Measurements from ENCODE around the gene CDCA7L. TPM values are rescaled to one million over a fixed set of nuclear protein-coding genes. Genes with fewer than 3 reads are reported as not detected.

The CDCA7L gene
- polyA plus RNA-seq, 1 donor (not counting 4 experiments of a cell fraction or from before 2014, with no cell fraction given) = 31.8 TPM

GRCh38 chr7:21887353-21887752, 58.3 kb downstream of the CDCA7L start:
- peaks cover 20% of the 10 kb centered on the region for H3K4me1 ChIP-seq (ENCODE audit: control insufficient read depth, extremely low read depth, insufficient read depth, low read length)
- TF ChIP-seq EZH2 (IDR thresholded peaks at IDR 0.05; ENCODE audit: low read length) = no peak
- no peak for TF ChIP-seq CTCF (optimal IDR thresholded peaks at IDR 0.05 in 1 of 3, IDR thresholded peaks at IDR 0.05 in 1 of 3, conservative IDR thresholded peaks at IDR 0.05 in 1 of 3; ENCODE audit: extremely low read depth in 1 of 3, insufficient read depth in 2 of 3, low read length in 3 of 3)
- no peak overlapping the region for H2AFZ ChIP-seq (ENCODE audit: control insufficient read depth, low read length)
- dilution Hi-C loops (cut with MboI; ENCODE audit: extremely low pct_ligation_motif_present, low sequenced_read_pairs) = no loop called here
- H3K27me3 ChIP-seq (ENCODE audit: control insufficient read depth, extremely low read depth, insufficient read depth, low read length) = no peaks in the 10 kb centered on the region
- no peaks in the 10 kb centered on the region for H3K36me3 ChIP-seq (ENCODE audit: control insufficient read depth in 2 of 2, extremely low read depth in 1 of 2, insufficient read depth in 2 of 2, low read length in 2 of 2)
- DNase-seq (ENCODE audit: low read depth, low spot score) = no peak
- H3K4me3 ChIP-seq (ENCODE audit: control insufficient read depth in 2 of 3, extremely low read depth in 1 of 3, insufficient read depth in 2 of 3, low read depth in 1 of 3, low read length in 3 of 3) = no peak overlapping the region
- H3K9ac ChIP-seq (ENCODE audit: control insufficient read depth, extremely low read depth, insufficient read depth, low read length) = no peak overlapping the region
- no peak overlapping the region for H3K4me2 ChIP-seq (ENCODE audit: control insufficient read depth, extremely low read depth, insufficient read depth, low read depth, low read length)
- no peak overlapping the region for H3K27ac ChIP-seq (ENCODE audit: control insufficient read depth, insufficient read depth, low read length)
- H3K79me2 ChIP-seq (ENCODE audit: control insufficient read depth, insufficient read depth, low read length) = no peaks in the 10 kb centered on the region
- no peaks in the 10 kb centered on the region for H3K9me3 ChIP-seq (ENCODE audit: control insufficient read depth, low read depth, low read length)
- no peaks in the 10 kb centered on the region for H4K20me1 ChIP-seq (ENCODE audit: control insufficient read depth, extremely low read depth, insufficient read depth, low read length)
- FAIRE-seq = no peak
- H3K9me1 ChIP-seq (ENCODE audit: control insufficient read depth, extremely low read depth, insufficient read depth, low read length) = no peaks in the 10 kb centered on the region

- Histone ChIP-seq H3K4me2 (ENCODE audit: control insufficient read depth, extremely low read depth, insufficient read depth, low read depth, low read length) (no peak overlapping the region), H3K27me3 (ENCODE audit: control insufficient read depth, extremely low read depth, insufficient read depth, low read length) (no peaks in the 10 kb centered on the region), H3K27ac (ENCODE audit: control insufficient read depth, insufficient read depth, low read length) (no peak overlapping the region), H4K20me1 (ENCODE audit: control insufficient read depth, extremely low read depth, insufficient read depth, low read length) (no peaks in the 10 kb centered on the region), H2AFZ (ENCODE audit: control insufficient read depth, low read length) (no peak overlapping the region), H3K9me3 (ENCODE audit: control insufficient read depth, low read depth, low read length) (no peaks in the 10 kb centered on the region), H3K79me2 (ENCODE audit: control insufficient read depth, insufficient read depth, low read length) (no peaks in the 10 kb centered on the region), H3K36me3 (ENCODE audit: control insufficient read depth in 2 of 2, extremely low read depth in 1 of 2, insufficient read depth in 2 of 2, low read length in 2 of 2) (no peaks in the 10 kb centered on the region), H3K9me1 (ENCODE audit: control insufficient read depth, extremely low read depth, insufficient read depth, low read length) (no peaks in the 10 kb centered on the region), H3K4me3 (ENCODE audit: control insufficient read depth in 2 of 3, extremely low read depth in 1 of 3, insufficient read depth in 2 of 3, low read depth in 1 of 3, low read length in 3 of 3) (no peak overlapping the region), H3K9ac (ENCODE audit: control insufficient read depth, extremely low read depth, insufficient read depth, low read length) (no peak overlapping the region), H3K4me1 (ENCODE audit: control insufficient read depth, extremely low read depth, insufficient read depth, low read length) (peaks cover 20% of the 10 kb centered on the region)
- DNase-seq (ENCODE audit: low read depth, low spot score) (no peak), FAIRE-seq (no peak)
- dilution Hi-C loops (cut with MboI; ENCODE audit: extremely low pct_ligation_motif_present, low sequenced_read_pairs) = no loop called here
- no peak for TF ChIP-seq CTCF (optimal IDR thresholded peaks at IDR 0.05 in 1 of 3, IDR thresholded peaks at IDR 0.05 in 1 of 3, conservative IDR thresholded peaks at IDR 0.05 in 1 of 3; ENCODE audit: extremely low read depth in 1 of 3, insufficient read depth in 2 of 3, low read length in 3 of 3)
Observed at GRCh38 chr7:21886396-21886795, 59.3 kb downstream of the CDCA7L start.

Data from keratinocyte (primary cell).